ENCODE data around the gene FRMPD4.

DNA sequence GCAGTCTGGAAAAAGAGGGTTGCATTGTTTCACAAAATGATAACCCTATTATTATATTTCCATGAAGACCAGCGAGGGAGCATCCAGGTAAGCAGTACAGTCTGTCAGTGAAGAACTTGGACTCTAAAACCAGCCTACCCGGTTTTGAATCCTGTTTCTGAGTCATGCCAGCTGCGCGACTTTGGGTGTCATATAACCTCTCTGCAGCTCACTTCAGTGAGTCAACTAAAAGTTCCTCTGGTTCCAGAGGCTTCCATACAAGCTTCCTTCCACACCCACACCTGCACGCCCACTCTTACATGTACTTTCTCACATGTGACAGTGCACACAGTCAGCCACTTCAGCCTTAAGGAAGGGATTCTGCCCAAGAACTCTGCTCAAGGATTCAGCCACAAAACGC, 603.1 kb downstream of the FRMPD4 start:
- TF ChIP-seq, protein P1, sequence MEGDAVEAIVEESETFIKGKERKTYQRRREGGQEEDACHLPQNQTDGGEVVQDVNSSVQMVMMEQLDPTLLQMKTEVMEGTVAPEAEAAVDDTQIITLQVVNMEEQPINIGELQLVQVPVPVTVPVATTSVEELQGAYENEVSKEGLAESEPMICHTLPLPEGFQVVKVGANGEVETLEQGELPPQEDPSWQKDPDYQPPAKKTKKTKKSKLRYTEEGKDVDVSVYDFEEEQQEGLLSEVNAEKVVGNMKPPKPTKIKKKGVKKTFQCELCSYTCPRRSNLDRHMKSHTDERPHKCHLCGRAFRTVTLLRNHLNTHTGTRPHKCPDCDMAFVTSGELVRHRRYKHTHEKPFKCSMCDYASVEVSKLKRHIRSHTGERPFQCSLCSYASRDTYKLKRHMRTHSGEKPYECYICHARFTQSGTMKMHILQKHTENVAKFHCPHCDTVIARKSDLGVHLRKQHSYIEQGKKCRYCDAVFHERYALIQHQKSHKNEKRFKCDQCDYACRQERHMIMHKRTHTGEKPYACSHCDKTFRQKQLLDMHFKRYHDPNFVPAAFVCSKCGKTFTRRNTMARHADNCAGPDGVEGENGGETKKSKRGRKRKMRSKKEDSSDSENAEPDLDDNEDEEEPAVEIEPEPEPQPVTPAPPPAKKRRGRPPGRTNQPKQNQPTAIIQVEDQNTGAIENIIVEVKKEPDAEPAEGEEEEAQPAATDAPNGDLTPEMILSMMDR (IDR thresholded peaks at IDR 0.05; ENCODE audit: low read length): no peak
- TF ChIP-seq EZH2 (optimal IDR thresholded peaks at IDR 0.05; ENCODE audit: low read depth, low read length): no peak
- no peak for TF ChIP-seq EZH2phosphoT487 (IDR thresholded peaks at IDR 0.05; ENCODE audit: low read length)
